HEK293 (cell line): ENCODE results near the gene VPS26C.

Experiments used
- CTCF ChIA-PET: fragments of 350-600 bp; formaldehyde crosslinking; extraction: SDS; loops from one replicate; lab custom pipeline; 2021; ENCODE audit warnings: antibody characterized with exemption; lab: Yijun Ruan, JAX
- POLR2A ChIA-PET: fragments of 300-600 bp; formaldehyde crosslinking; extraction: SDS; loops from one replicate; lab custom pipeline; 2020; ENCODE audit warnings: antibody characterized with exemption, inconsistent platforms; lab: Yijun Ruan, JAX
- H3K27ac ChIP-seq: fragments of 200-500 bp; sonication (Bioruptor generic); 2 replicates; pipeline ENCODE4 v1.5.1; 2014; ENCODE audit warnings: low read depth, low read length, control low read depth, inconsistent platforms; ENCODE audit errors: extremely low read depth
- H3K36me3 ChIP-seq, 2 experiments: fragments of 200-500 bp in 1 of 2; sonication (Bioruptor generic) in 1 of 2; 1 replicate in 1 of 2; 2 replicates in 1 of 2; pipeline ENCODE4 v1.5.1; 2014 to 2017; ENCODE audit warnings: inconsistent platforms in 2 of 2, low read length in 2 of 2; ENCODE audit not compliant: control insufficient read depth in 2 of 2, insufficient read depth in 1 of 2
- H3K4me1 ChIP-seq: fragments of 200-500 bp; sonication (Bioruptor generic); 2 replicates; pipeline ENCODE4 v1.5.1; 2014; ENCODE audit warnings: mild to moderate bottlenecking, low read length, inconsistent platforms; ENCODE audit not compliant: control insufficient read depth, insufficient read depth
- H3K4me3 ChIP-seq: 2 replicates; pipeline ENCODE4 v1.5.1; 2011; ENCODE audit warnings: low read depth, mild to moderate bottlenecking, control low read depth, low read length, moderate library complexity
- H3K9me3 ChIP-seq: fragments of 200-500 bp; sonication (Bioruptor generic); 2 replicates; pipeline ENCODE4 v1.5.1; 2014; ENCODE audit warnings: low read depth, low read length, inconsistent platforms; ENCODE audit not compliant: control insufficient read depth, insufficient read depth
- BCL11B ChIP-seq: fragments of 450-650 bp; formaldehyde crosslinking; IDR thresholded peaks from 2 replicates; pipeline ENCODE4 v1.5.1; 2016; ENCODE audit warnings: low read depth, missing biosample characterization, missing genetic modification characterization
- GLI2 ChIP-seq: fragments of 450-650 bp; formaldehyde crosslinking; IDR thresholded peaks from 2 replicates; pipeline ENCODE4; 2017; ENCODE audit warnings: missing biosample characterization, missing genetic modification characterization, low read depth, borderline replicate concordance
- HOXC10 ChIP-seq: sonication (generic); formaldehyde crosslinking; IDR thresholded peaks from 2 replicates; pipeline ENCODE4 v1.8.1; 2023; ENCODE audit warnings: mild to moderate bottlenecking, missing genetic modification reagents
- KLF7 ChIP-seq: fragments of 450-650 bp; formaldehyde crosslinking; IDR thresholded peaks from 2 replicates; pipeline ENCODE4 v1.5.1; 2016; ENCODE audit warnings: missing biosample characterization, missing genetic modification characterization, borderline replicate concordance
- PRDM10 ChIP-seq: fragments of 450-650 bp; formaldehyde crosslinking; IDR thresholded peaks from 2 replicates; pipeline ENCODE4 v1.5.1; 2016; ENCODE audit warnings: missing biosample characterization, missing genetic modification characterization
- SCRT1 ChIP-seq: fragments of 450-650 bp; formaldehyde crosslinking; IDR thresholded peaks from 2 replicates; pipeline ENCODE4 v1.5.1; 2016; ENCODE audit warnings: missing biosample characterization, missing genetic modification characterization, borderline replicate concordance
- ZBTB48 ChIP-seq: fragments of 450-650 bp; formaldehyde crosslinking; IDR thresholded peaks from 2 replicates; pipeline ENCODE4 v1.5.1; 2016; ENCODE audit warnings: missing biosample characterization, missing genetic modification characterization
- ZNF146 ChIP-seq: fragments of 450-650 bp; formaldehyde crosslinking; IDR thresholded peaks from 2 replicates; pipeline ENCODE4 v1.5.1; 2016; ENCODE audit warnings: missing biosample characterization, missing genetic modification characterization
- ZNF157 ChIP-seq: fragments of 450-650 bp; formaldehyde crosslinking; IDR thresholded peaks from 2 replicates; pipeline ENCODE4 v1.5.1; 2016; ENCODE audit warnings: missing biosample characterization, missing genetic modification characterization
- ZNF16 ChIP-seq: fragments of 450-650 bp; formaldehyde crosslinking; IDR thresholded peaks from 2 replicates; pipeline ENCODE4 v1.5.1; 2016; ENCODE audit warnings: low read depth, missing biosample characterization, missing genetic modification characterization
- ZNF169 ChIP-seq: fragments of 450-650 bp; formaldehyde crosslinking; IDR thresholded peaks from 2 replicates; pipeline ENCODE4 v1.5.1; 2016; ENCODE audit warnings: missing biosample characterization, missing genetic modification characterization
- ZNF292 ChIP-seq: fragments of 450-650 bp; formaldehyde crosslinking; IDR thresholded peaks from 2 replicates; pipeline ENCODE4 v1.5.1; 2016; ENCODE audit warnings: low read depth, missing biosample characterization, missing genetic modification characterization, borderline replicate concordance
- ZNF473 ChIP-seq: fragments of 450-650 bp; formaldehyde crosslinking; IDR thresholded peaks from 2 replicates; pipeline ENCODE4 v1.5.1; 2017; ENCODE audit warnings: missing biosample characterization, missing genetic modification characterization
- ZNF501 ChIP-seq: fragments of 450-650 bp; formaldehyde crosslinking; IDR thresholded peaks from 2 replicates; pipeline ENCODE4 v1.5.1; 2016; ENCODE audit warnings: missing biosample characterization, missing genetic modification characterization
- ZNF600 ChIP-seq: fragments of 450-650 bp; formaldehyde crosslinking; IDR thresholded peaks from 2 replicates; pipeline ENCODE4 v1.5.1; 2016; ENCODE audit warnings: missing biosample characterization, missing genetic modification characterization
- ZNF621 ChIP-seq: fragments of 450-650 bp; formaldehyde crosslinking; IDR thresholded peaks from 2 replicates; pipeline ENCODE4 v1.5.1; 2017; ENCODE audit warnings: missing biosample characterization, missing genetic modification characterization
- ZNF626 ChIP-seq: fragments of 450-650 bp; sonication (Bioruptor Pico); formaldehyde crosslinking; IDR thresholded peaks from 2 replicates; pipeline ENCODE4 v1.5.1; 2018; ENCODE audit warnings: missing biosample characterization, missing genetic modification characterization, inconsistent platforms
- ZNF639 ChIP-seq: fragments of 450-650 bp; formaldehyde crosslinking; IDR thresholded peaks from 2 replicates; pipeline ENCODE4 v1.5.1; 2016; ENCODE audit warnings: missing biosample characterization, missing genetic modification characterization
- ZNF645 ChIP-seq: fragments of 450-650 bp; formaldehyde crosslinking; IDR thresholded peaks from 2 replicates; pipeline ENCODE4; 2016; ENCODE audit warnings: missing biosample characterization, missing genetic modification characterization
- ZNF701 ChIP-seq: fragments of 450-650 bp; formaldehyde crosslinking; IDR thresholded peaks from 2 replicates; pipeline ENCODE4 v1.5.1; 2016; ENCODE audit warnings: missing biosample characterization, missing genetic modification characterization
- ZNF704 ChIP-seq: fragments of 450-650 bp; formaldehyde crosslinking; IDR thresholded peaks from 2 replicates; pipeline ENCODE4 v1.5.1; 2016; ENCODE audit warnings: missing biosample characterization, missing genetic modification characterization
- ZNF843 ChIP-seq: fragments of 450-650 bp; formaldehyde crosslinking; IDR thresholded peaks from 2 replicates; pipeline ENCODE4 v1.5.1; 2016; ENCODE audit warnings: missing biosample characterization, missing genetic modification characterization
- ZSCAN16 ChIP-seq: fragments of 450-650 bp; formaldehyde crosslinking; IDR thresholded peaks from 2 replicates; pipeline ENCODE4 v1.5.1; 2016; ENCODE audit warnings: missing biosample characterization, missing genetic modification characterization

The VPS26C gene

GRCh38 chr21:37202221-37203110 lies 64.7 kb downstream of the VPS26C start:
- peaks cover under 1 to 50% of the 10 kb centered on the region in 2 experiments for H3K36me3 ChIP-seq
- no peak overlapping the region for H3K4me3 ChIP-seq
- H3K9me3 ChIP-seq, result no peaks in the 10 kb centered on the region
- POLR2A ChIA-PET, result no interaction called here
- H3K27ac ChIP-seq, result no peak overlapping the region
- no peaks in the 10 kb centered on the region for H3K4me1 ChIP-seq
- no peak for TF ChIP-seq ZNF645 (tag by site-specific recombination)
- TF ChIP-seq ZNF169 (tag by site-specific recombination), result no peak
- TF ChIP-seq ZNF16, result no peak
- no peak for TF ChIP-seq ZNF501 (tag by site-specific recombination)
- TF ChIP-seq SCRT1, result no peak
- TF ChIP-seq GLI2 (tag by site-specific recombination), result no peak
- TF ChIP-seq ZNF292 (tag by site-specific recombination), result no peak
- TF ChIP-seq HOXC10 (CRISPR knock-in tag), result no peak
- TF ChIP-seq ZNF639 (tag by site-specific recombination), result no peak
- no peak for TF ChIP-seq ZSCAN16 (tag by site-specific recombination)
- TF ChIP-seq BCL11B, result no peak
- TF ChIP-seq ZNF626, result no peak
- TF ChIP-seq ZBTB48 (tag by site-specific recombination), result no peak
- CTCF ChIA-PET, result no interaction called here

GRCh38 chr21:37200641-37201480 lies 66.3 kb downstream of the VPS26C start:
- ChIA-PET POLR2A (no interaction called here), CTCF (interaction anchor here (0.6 kb wide), 1 partner anchor 405 kb away, joined by 4 read pairs; no protein-coding TSS in a partner anchor)
- Histone ChIP-seq H3K4me1 (no peaks in the 10 kb centered on the region), H3K36me3 (peaks cover 11 to 63% of the 10 kb centered on the region in 2 experiments), H3K9me3 (no peaks in the 10 kb centered on the region), H3K27ac (no peak overlapping the region), H3K4me3 (no peak overlapping the region)
- no peak for TF ChIP-seq ZNF473 (tag by site-specific recombination)
- TF ChIP-seq PRDM10, result no peak
- TF ChIP-seq ZNF626, result no peak
- no peak for TF ChIP-seq KLF7 (tag by site-specific recombination)
- TF ChIP-seq ZNF600 (tag by site-specific recombination), result no peak
- no peak for TF ChIP-seq ZNF701 (tag by site-specific recombination)
- TF ChIP-seq ZNF146, result no peak
- TF ChIP-seq ZNF157, result no peak
- no peak for TF ChIP-seq ZNF843 (tag by site-specific recombination)
- no peak for TF ChIP-seq ZNF621 (tag by site-specific recombination)
- TF ChIP-seq ZNF704 (tag by site-specific recombination), result no peak
